A549 treated with AZD2906 at 1 μM for 4 hours (cell line): ENCODE measurements around the gene DKC1. TPM values are rescaled to one million over a fixed set of nuclear protein-coding genes. Genes with fewer than 3 reads are reported as not detected.

ENCODE experiments used
- total RNA-seq: library from RNA; stranded (reverse); fragments of 200-300 nt; extraction: Qiagen RNA extraction; gene quantifications from 5 replicates; pipeline ENCODE4 v1.2.3, GENCODE V29; 2022

The DKC1 gene
- total RNA-seq: 137 to 193 TPM (median 147 TPM) in 5 replicates

GRCh38 chrX:154762537-154763296 is at the start of gene DKC1:
Gene DKC1 (plus strand): TSS chrX:154762864. CDS start chrX:154762966, 102 bp downstream.

GRCh38 chrX:154750301-154751202 is 12.1 kb upstream of the DKC1 start, which contains the start of gene GAB3:
Gene GAB3 (minus strand): TSS chrX:154751077. CDS start chrX:154751025, 52 bp downstream.

GRCh38 chrX:154804957-154805695 is 42.5 kb downstream of the DKC1 start, which contains the start of gene MPP1:
Gene MPP1 (minus strand): TSS chrX:154805485. CDS start chrX:154805373, 112 bp downstream.

Other genes with a start within 250 kb of the DKC1 start
- 36.9 to 48.3 TPM (median 46.0 TPM) in 5 replicates for gene FAM3A, start 246.6 kb upstream of the DKC1 start, total RNA-seq
- gene G6PD, start 216.0 kb upstream of the DKC1 start, total RNA-seq: 1,365 to 1,554 TPM (median 1,434 TPM) in 5 replicates
- 36.1 to 45.9 TPM (median 43.1 TPM) in 5 replicates for gene IKBKG, start 215.2 kb upstream of the DKC1 start, total RNA-seq
- gene CTAG1A, start 177.7 kb upstream of the DKC1 start, total RNA-seq: not detected in 5 replicates
- not detected in 5 replicates for gene CTAG1B, start 143.6 kb upstream of the DKC1 start, total RNA-seq
- gene CTAG2, start 109.3 kb upstream of the DKC1 start, total RNA-seq: not detected in 5 replicates
- 0.56 to 0.77 TPM (median 0.66 TPM) in 5 replicates for gene GAB3, start 11.8 kb upstream of the DKC1 start, total RNA-seq
- 13.7 to 16.4 TPM (median 15.9 TPM) in 5 replicates for gene MPP1, start 42.6 kb downstream of the DKC1 start, total RNA-seq
- not detected in 5 replicates for gene SMIM9, start 71.8 kb downstream of the DKC1 start, total RNA-seq
- 57.2 to 105 TPM (median 93.5 TPM) in 5 replicates for gene F8A1, start 123.5 kb downstream of the DKC1 start, total RNA-seq